ENCODE data around the gene GRIK3.

Gene GRIK3

DNA sequence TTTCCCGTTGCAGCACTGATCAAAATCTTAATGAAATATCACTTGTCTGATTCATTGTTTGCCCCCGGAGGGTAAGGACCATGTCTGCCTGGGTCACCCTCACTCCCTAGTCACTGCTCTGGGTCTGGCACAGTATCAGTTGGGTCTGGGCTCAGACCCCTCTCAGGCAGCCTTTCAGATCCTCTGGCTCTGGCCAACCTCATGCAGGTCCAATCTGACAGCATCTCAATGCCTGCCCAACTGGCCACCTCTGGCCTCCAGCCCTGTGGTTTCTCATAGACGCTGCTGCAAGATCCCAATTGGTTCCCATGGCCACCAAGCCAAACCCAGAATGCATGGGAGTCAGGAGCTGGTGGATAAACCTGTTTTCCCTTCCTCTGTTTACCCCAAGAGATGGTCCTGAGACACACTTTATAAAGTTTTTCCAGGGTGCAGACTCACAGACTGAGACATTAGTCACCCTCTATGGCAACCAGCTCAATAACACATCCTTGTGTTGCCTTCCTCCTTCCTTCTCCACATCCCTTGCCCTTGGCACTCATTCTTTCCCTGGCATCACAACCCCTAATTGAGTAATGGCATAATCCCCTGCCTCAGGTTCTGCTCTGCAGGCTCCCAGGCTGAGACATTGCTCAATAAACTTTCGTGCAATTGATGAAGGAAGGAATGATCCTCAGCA lies 199.2 kb downstream of the GRIK3 start:
- DNase-seq (ENCODE audit: low spot score) = no peak
- TF ChIP-seq, protein P1, sequence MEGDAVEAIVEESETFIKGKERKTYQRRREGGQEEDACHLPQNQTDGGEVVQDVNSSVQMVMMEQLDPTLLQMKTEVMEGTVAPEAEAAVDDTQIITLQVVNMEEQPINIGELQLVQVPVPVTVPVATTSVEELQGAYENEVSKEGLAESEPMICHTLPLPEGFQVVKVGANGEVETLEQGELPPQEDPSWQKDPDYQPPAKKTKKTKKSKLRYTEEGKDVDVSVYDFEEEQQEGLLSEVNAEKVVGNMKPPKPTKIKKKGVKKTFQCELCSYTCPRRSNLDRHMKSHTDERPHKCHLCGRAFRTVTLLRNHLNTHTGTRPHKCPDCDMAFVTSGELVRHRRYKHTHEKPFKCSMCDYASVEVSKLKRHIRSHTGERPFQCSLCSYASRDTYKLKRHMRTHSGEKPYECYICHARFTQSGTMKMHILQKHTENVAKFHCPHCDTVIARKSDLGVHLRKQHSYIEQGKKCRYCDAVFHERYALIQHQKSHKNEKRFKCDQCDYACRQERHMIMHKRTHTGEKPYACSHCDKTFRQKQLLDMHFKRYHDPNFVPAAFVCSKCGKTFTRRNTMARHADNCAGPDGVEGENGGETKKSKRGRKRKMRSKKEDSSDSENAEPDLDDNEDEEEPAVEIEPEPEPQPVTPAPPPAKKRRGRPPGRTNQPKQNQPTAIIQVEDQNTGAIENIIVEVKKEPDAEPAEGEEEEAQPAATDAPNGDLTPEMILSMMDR (IDR thresholded peaks at IDR 0.05; ENCODE audit: extremely low read depth, missing control alignments) = no peak

DNA sequence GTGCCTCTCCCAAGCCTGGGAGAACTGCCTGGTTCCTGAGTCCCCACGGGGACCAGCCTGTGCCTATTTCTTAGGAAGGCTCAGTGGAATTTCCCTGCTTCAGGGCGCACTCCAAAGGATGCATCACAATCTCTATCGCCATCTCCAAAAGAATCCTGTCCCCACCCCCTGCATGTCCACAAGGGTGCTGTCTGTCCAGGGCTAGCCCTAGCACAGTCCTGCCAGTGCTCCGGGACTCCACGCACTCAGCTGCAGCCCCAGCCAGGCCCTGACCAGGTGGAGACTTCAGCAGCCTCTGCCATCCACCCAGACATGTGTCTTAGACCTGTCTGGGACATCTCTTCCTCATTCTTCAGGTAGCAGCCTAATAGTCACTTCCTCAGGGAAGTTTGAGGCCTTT lies 199.7 kb downstream of the GRIK3 start:
- DNase-seq (ENCODE audit: low spot score) = no peak
- TF ChIP-seq, protein P1 (IDR thresholded peaks at IDR 0.05; ENCODE audit: extremely low read depth, missing control alignments) = no peak

DNA sequence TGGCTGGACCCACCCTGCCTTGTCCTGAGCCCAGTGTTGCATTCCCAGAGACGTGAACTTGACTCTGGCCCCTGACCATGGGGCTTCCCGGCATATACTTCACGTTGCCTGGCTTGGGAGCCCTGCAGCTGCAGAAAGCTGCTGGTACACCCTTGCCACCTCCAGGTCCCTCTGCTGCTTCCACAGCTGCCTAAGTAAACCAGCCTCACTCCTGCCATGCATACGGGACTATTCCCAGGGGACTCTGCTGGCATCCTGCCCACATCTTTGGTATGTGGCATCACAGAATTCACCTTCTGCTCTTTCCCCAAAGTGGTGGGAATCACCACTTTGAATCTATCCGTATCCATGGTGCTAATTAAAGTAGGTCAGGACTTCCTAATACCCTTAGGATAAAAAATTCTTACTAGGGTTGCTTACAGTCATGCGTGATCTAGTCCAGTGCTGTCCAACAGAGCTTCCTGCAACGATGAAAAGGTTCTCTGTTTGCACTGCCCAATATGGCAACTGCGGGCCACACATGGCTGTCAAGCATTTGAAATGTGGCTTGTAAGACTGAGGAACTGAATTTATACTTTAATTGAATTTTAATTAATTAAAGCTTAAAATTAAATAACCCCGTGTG lies 203.0 kb downstream of the GRIK3 start:
- DNase-seq (ENCODE audit: low spot score) = no peak
- TF ChIP-seq, protein P1 (IDR thresholded peaks at IDR 0.05; ENCODE audit: extremely low read depth, missing control alignments) = no peak

DNA sequence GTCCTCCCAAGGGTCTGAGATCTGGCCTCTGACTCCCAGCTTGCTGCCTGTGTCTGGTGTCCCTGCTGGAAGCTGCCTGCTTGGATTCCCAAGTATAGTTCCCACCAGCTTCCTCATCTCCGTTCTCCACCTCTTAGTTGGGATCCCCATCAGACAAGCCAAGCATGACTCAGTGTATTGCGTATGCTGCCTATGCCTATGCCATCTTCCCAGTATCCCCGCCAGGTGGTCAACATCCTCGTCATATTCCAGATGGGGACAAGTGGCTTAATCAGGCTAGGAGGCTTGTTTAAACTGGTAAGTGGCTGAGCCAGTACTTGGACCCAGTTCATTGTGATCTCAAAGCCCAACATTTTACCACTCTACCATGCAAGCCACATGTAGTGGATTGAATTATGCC lies 204.4 kb downstream of the GRIK3 start:
- DNase-seq (ENCODE audit: low spot score) = no peak
- TF ChIP-seq, protein P1 (IDR thresholded peaks at IDR 0.05; ENCODE audit: extremely low read depth, missing control alignments) = no peak

DNA sequence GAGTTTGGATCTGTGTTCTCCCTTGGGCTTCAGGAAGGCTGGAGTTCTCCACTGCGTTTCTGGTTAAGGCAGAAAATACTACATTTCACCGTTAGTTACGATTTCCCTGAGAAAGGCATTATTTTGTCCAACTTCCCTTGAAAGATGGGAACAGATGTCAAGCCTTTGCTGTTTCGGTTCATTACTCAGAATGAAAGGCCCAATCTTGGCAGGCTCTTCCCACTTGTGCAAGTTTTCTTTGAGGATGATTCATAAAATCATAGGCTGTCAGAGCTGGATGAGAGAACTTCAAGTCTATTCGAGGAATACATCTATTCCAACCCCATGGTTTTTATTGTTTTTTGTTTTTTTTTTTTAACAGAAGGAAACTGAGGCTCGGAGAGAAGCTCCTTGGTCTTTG lies 205.2 kb downstream of the GRIK3 start:
- TF ChIP-seq, protein P1 (IDR thresholded peaks at IDR 0.05; ENCODE audit: extremely low read depth, missing control alignments) = no peak
- DNase-seq (ENCODE audit: low spot score) = no peak

DNA sequence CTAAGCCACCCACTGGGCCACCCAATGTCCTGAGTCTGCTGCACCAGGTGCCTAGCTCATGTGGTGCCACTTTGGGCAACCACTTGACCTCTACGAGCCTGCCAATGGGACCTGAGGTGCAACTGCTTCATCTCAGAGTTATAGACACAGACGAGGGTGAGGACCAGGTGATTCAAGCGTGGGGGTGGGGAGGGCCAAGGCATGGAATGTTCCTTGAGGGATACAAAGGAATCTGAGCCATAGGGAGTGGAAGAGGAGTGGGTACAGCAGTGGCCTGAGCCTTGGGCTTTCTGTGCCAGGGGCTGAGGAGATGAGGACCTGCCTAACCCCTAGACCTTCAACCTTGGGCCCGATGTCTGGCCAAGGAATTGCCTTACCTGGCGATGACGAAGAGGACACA lies 209.1 kb downstream of the GRIK3 start:
- DNase-seq (ENCODE audit: low spot score) = no peak
- TF ChIP-seq, protein P1 (IDR thresholded peaks at IDR 0.05; ENCODE audit: extremely low read depth, missing control alignments) = no peak

DNA sequence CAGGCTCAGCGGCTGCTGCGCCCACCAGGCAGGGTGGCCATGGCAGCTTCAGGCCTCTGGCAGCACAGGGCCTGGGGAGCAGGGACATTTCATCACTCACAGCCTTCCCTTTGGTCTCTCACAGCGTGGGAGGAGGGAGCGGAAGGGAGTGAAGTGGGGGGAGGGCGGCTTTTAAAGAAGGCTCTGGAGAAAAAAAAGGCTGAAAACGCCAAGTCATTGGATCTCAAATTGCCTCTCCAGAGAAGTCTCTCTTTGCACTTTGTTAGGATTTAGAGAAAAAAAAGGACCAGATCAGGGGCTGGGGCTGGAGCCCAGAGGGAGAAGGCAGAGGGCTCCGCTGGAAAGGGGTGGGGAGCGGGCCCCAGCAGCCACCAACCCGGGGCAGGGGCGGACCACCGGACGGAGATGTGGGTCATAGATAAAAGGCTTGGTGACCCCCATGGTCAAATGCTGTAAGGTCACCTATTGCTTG lies 209.9 kb downstream of the GRIK3 start:
- TF ChIP-seq, protein P1 (IDR thresholded peaks at IDR 0.05; ENCODE audit: extremely low read depth, missing control alignments) = no peak
- no peak for DNase-seq (ENCODE audit: low spot score)
